K562 (cell line): ENCODE data around the gene PLOD1. TPM values are rescaled to one million over a fixed set of nuclear protein-coding genes. Genes with fewer than 3 reads are reported as not detected.

ENCODE experiments used
- AFF4 ChIP-seq: sonication (generic); formaldehyde crosslinking; IDR thresholded peaks from 2 replicates; pipeline ENCODE4 v1.8.0; 2023; ENCODE audit warnings: mild to moderate bottlenecking, missing genetic modification reagents
- CHD4 ChIP-seq: fragments of 200-600 bp; sonication (generic); IDR thresholded peaks from 3 replicates; pipeline ENCODE4 v1.6.1; 2012; ENCODE audit warnings: low read depth, mild to moderate bottlenecking, mixed read lengths, low read length, inconsistent platforms; ENCODE audit not compliant: insufficient read depth, insufficient replicate concordance, poor library complexity, severe bottlenecking
- EP400 ChIP-seq: fragments of 450-650 bp; IDR thresholded peaks from 2 replicates; pipeline ENCODE4 v1.6.1; 2017; ENCODE audit warnings: antibody characterized with exemption, mild to moderate bottlenecking, moderate library complexity
- ESRRB ChIP-seq: fragments of 250-450 bp; sonication (Bioruptor Pico); IDR thresholded peaks from 2 replicates; pipeline ENCODE4 v1.5.0; 2020; ENCODE audit warnings: mild to moderate bottlenecking, moderate library complexity, borderline replicate concordance
- ETV5 ChIP-seq: sonication (generic); formaldehyde crosslinking; IDR thresholded peaks from 2 replicates; pipeline ENCODE4 v1.4.0; 2020; ENCODE audit warnings: low read depth, mild to moderate bottlenecking, missing genetic modification reagents
- GABPB2 ChIP-seq: fragments of 250-450 bp; sonication (Bioruptor Pico); conservative IDR thresholded peaks from 2 replicates; pipeline ENCODE4 v1.5.1; 2021; ENCODE audit warnings: mild to moderate bottlenecking
- GATAD2A ChIP-seq: fragments of 450-650 bp; IDR thresholded peaks from 2 replicates; pipeline ENCODE4 v1.6.1; 2017
- KLF6 ChIP-seq: fragments of 250-450 bp; sonication (Bioruptor Pico); IDR thresholded peaks from 2 replicates; pipeline ENCODE4 v1.4.0; 2020; ENCODE audit warnings: mild to moderate bottlenecking, moderate library complexity, borderline replicate concordance
- MXD1 ChIP-seq: fragments of 250-450 bp; sonication (Bioruptor Pico); IDR thresholded peaks from 2 replicates; pipeline ENCODE4 v1.8.0; 2021; ENCODE audit warnings: borderline replicate concordance, mild to moderate bottlenecking, moderate library complexity; ENCODE audit not compliant: poor library complexity, severe bottlenecking
- PKNOX1 ChIP-seq: fragments of 450-650 bp; IDR thresholded peaks from 2 replicates; pipeline ENCODE4 v1.6.1; 2016
- POLR2AphosphoS5 ChIP-seq: IDR thresholded peaks from 2 replicates; pipeline ENCODE4 v1.6.1; 2011; ENCODE audit warnings: mild to moderate bottlenecking, low read depth, low read length, moderate library complexity; ENCODE audit not compliant: control insufficient read depth, insufficient read depth
- PRMT5 ChIP-seq: sonication (generic); formaldehyde crosslinking; IDR thresholded peaks from 2 replicates; pipeline ENCODE4 v1.5.0; 2020; ENCODE audit warnings: missing genetic modification reagents
- RBM14 ChIP-seq: fragments of 200-400 bp; formaldehyde crosslinking; IDR thresholded peaks from 2 replicates; pipeline ENCODE4 v1.6.1; 2018; ENCODE audit warnings: low read depth, mild to moderate bottlenecking, low read length, moderate library complexity, borderline replicate concordance; ENCODE audit not compliant: insufficient read depth
- SAP30 ChIP-seq: fragments of 200-600 bp; sonication (generic); IDR thresholded peaks from 2 replicates; pipeline ENCODE4 v1.6.1; 2012; ENCODE audit warnings: borderline replicate concordance, low read depth, mild to moderate bottlenecking, moderate library complexity, low read length, control low read depth, inconsistent platforms; ENCODE audit not compliant: insufficient read depth, poor library complexity, severe bottlenecking
- VEZF1 ChIP-seq: fragments of 200-800 bp; sonication (Bioruptor generic); IDR thresholded peaks from 2 replicates; pipeline ENCODE4 v1.6.1; 2017; ENCODE audit warnings: missing genetic modification characterization, missing compliant biosample characterization
- ZBED1 ChIP-seq: IDR thresholded peaks from 2 replicates; pipeline ENCODE4 v1.6.1; 2014
- ZNF507 ChIP-seq: conservative IDR thresholded peaks from 2 replicates; pipeline ENCODE4 v1.6.1; 2017; ENCODE audit warnings: missing genetic modification characterization, missing compliant biosample characterization
- ZNF655 ChIP-seq: fragments of 250-450 bp; sonication (Bioruptor Pico); IDR thresholded peaks from 2 replicates; pipeline ENCODE4 v1.5.0; 2021
- polyA plus RNA-seq, 8 experiments: library from polyadenylated mRNA; depleted of rRNA in 4 of 8; stranded (reverse) in 5 of 8; unstranded in 3 of 8; fragments of >200 nt; fragmentation: Nextera tagmentation in 2 of 8; fragmentation: Illumina TruSeq in 1 of 8; extraction: Ambion mirVana in 2 of 8; extraction: Trizol in 1 of 8; gene quantifications; 2 replicates each; pipeline versions ENCODE4 v1.2.1 to v1.2.3, GENCODE V29; 2011 to 2014; ENCODE audit warnings: inconsistent platforms in 1 of 8, missing spikeins in 1 of 8
- total RNA-seq, 7 experiments: library from RNA; depleted of rRNA in 6 of 7; stranded (reverse); fragments of >200 nt in 6 of 7; fragmentation: Illumina TruSeq in 2 of 7; extraction: Trizol in 2 of 7; gene quantifications; 2 replicates each; pipeline versions ENCODE4 v1.2.1 to v1.2.3, GENCODE V29; 2011 to 2021; ENCODE audit warnings: low replicate concordance in 1 of 7

PLOD1 gene
- total and polyA plus RNA-seq, 9 of the 15 experiments (the other 6 are each of a cell fraction or from before 2014, with no cell fraction given) = 16.6 to 90.8 (median 52.7) TPM

GRCh38 chr1:11908095-11908675, 26.3 kb upstream of the PLOD1 start (continued):
- TF ChIP-seq PRMT5 (CRISPR knock-in tag) (no peak), ESRRB (peak; percentile 98), MXD1 (CRISPR knock-in tag) (peak; percentile 28), EP400 (peak; percentile 81), PKNOX1 (peak; percentile 79), ETV5 (CRISPR knock-in tag) (no peak; the same call in 1 of the 2 replicates), ZBED1 (peak; percentile 100), CHD4 (no peak), AFF4 (CRISPR knock-in tag) (peak; percentile 100), SAP30 (no peak), KLF6 (CRISPR knock-in tag) (peak; percentile 56; the same call in 1 of the 2 replicates), POLR2AphosphoS5 (peak; percentile 100), ZNF507 (tag) (no peak), RBM14 (no peak), GABPB2 (CRISPR knock-in tag) (peak; percentile 92), ZNF655 (peak; percentile 97), VEZF1 (CRISPR knock-in tag) (peak; percentile 68), GATAD2A (peak; percentile 93)
